H1 (cell line): ENCODE data around the gene CYP2W1. TPM values are rescaled to one million over a fixed set of nuclear protein-coding genes. Genes with fewer than 3 reads are reported as not detected.

Experiments
- EP300 ChIP-seq, 2 experiments: IDR thresholded peaks; 1 replicate in 1 of 2; 2 replicates in 1 of 2; pipeline ENCODE4 v1.6.1; 2011 to 2012; ENCODE audit warnings: low read depth in 2 of 2, low read length in 2 of 2, mild to moderate bottlenecking in 2 of 2, borderline replicate concordance in 1 of 2, inconsistent platforms in 1 of 2, moderate library complexity in 1 of 2
- EZH2 ChIP-seq: fragments of 200-600 bp; sonication (generic); IDR thresholded peaks from 2 replicates; pipeline ENCODE4 v1.7.1; 2012; ENCODE audit warnings: low read depth, mild to moderate bottlenecking, moderate library complexity, low read length, inconsistent platforms; ENCODE audit not compliant: severe bottlenecking
- GABPA ChIP-seq: IDR thresholded peaks from 2 replicates; pipeline ENCODE4 v1.6.1; 2011; ENCODE audit warnings: mild to moderate bottlenecking, low read length, moderate library complexity, borderline replicate concordance; ENCODE audit not compliant: insufficient read depth
- HDAC2 ChIP-seq, 2 experiments: fragments of 300-600 bp in 1 of 2; sonication (generic) in 1 of 2; IDR thresholded peaks; 2 replicates each; pipeline ENCODE4 v1.6.1; 2011 to 2012; ENCODE audit warnings: low read depth in 2 of 2, low read length in 2 of 2, mild to moderate bottlenecking in 2 of 2, moderate library complexity in 2 of 2, borderline replicate concordance in 1 of 2, inconsistent platforms in 1 of 2
- KDM5A ChIP-seq: fragments of 200-600 bp; IDR thresholded peaks from 2 replicates; pipeline ENCODE4 v1.7.1; 2012; ENCODE audit warnings: mild to moderate bottlenecking, low read length, inconsistent platforms, mixed read lengths
- NRF1 ChIP-seq: IDR thresholded peaks from 2 replicates; pipeline ENCODE4 v1.6.1; 2011; ENCODE audit warnings: mild to moderate bottlenecking, low read depth, low read length, improper control_type of control experiment
- polyA plus RNA-seq, 7 experiments: library from polyadenylated mRNA; depleted of rRNA in 3 of 7; stranded (reverse) in 5 of 7; unstranded in 2 of 7; fragments of >200 nt in 5 of 7; fragments of 200-250 nt in 2 of 7; gene quantifications; 1 replicate in 5 of 7; 2 replicates in 1 of 7; 4 replicates in 1 of 7; pipeline versions ENCODE4 v1.2.1 to v1.2.3, GENCODE V29; 2011 to 2013; ENCODE audit warnings: missing spikeins in 2 of 7, mixed read lengths in 2 of 7
- total RNA-seq: library from RNA; stranded (reverse); fragmentation: NEBNext Ultra II Directional; extraction: Animal tissue kit (Norgen Biotek cat#: 25700); gene quantifications from 2 replicates; pipeline ENCODE4 v1.2.1, GENCODE V29; 2021
- TF ChIP-seq, protein P1 (sequence below): IDR thresholded peaks from 2 replicates; pipeline ENCODE4 v1.6.1; 2012; ENCODE audit warnings: low read length, inconsistent platforms

CYP2W1 gene
- total and polyA plus RNA-seq, 2 of the 8 experiments (the other 6 are each of a cell fraction or from before 2014, with no cell fraction given) = not detected

DNA sequence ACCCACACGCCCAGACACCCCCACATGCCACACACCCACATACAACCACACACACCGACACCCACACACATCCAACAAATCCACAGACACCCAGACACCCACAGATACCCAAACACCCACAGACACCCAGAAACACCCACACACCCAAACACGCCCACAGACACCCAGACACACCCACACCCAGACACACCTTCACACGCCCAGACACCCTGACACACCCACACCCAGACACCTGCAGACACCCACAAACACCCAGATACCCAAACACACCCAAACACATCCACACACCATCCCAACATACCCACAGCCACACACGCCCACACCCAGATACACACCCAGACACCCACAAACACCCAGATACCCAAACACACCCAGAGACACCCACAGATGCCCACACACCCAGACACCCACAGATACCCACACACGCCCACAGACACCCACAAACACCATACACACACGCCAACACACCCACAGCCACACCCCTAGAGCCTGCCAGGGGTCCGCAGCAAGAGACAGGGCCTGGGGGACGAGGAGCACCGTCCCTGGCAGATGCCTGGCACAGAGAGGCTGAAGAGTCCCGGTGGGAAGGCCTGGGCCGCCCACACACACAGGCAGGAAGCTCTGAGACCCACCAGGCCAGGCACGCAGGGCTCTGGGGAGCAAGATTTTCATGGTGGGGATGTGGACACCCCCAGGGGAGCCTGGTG is 28.5 kb downstream of the CYP2W1 start (continued):
- no peak for TF ChIP-seq EZH2
- TF ChIP-seq GABPA = no peak
- TF ChIP-seq, protein P1, sequence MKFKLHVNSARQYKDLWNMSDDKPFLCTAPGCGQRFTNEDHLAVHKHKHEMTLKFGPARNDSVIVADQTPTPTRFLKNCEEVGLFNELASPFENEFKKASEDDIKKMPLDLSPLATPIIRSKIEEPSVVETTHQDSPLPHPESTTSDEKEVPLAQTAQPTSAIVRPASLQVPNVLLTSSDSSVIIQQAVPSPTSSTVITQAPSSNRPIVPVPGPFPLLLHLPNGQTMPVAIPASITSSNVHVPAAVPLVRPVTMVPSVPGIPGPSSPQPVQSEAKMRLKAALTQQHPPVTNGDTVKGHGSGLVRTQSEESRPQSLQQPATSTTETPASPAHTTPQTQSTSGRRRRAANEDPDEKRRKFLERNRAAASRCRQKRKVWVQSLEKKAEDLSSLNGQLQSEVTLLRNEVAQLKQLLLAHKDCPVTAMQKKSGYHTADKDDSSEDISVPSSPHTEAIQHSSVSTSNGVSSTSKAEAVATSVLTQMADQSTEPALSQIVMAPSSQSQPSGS = no peak
- no peak for TF ChIP-seq EP300 (IDR thresholded peaks at IDR 0.05; ENCODE audit: borderline replicate concordance in 1 of 2, low read depth in 2 of 2, low read length in 2 of 2)
- no peak for TF ChIP-seq NRF1
- TF ChIP-seq HDAC2 (IDR thresholded peaks at IDR 0.05; ENCODE audit: borderline replicate concordance in 1 of 2, low read depth in 2 of 2, low read length in 2 of 2) = no peak
- no peak for TF ChIP-seq KDM5A
